Measurements from ENCODE around the gene LYRM4. TPM values are rescaled to one million over a fixed set of nuclear protein-coding genes. Genes with fewer than 3 reads are reported as not detected.

The LYRM4 gene
- polyA plus RNA-seq, 1 donor = 26.7 TPM

Other genes starting within 250 kb of the LYRM4 start
- gene PPP1R3G, start 175.6 kb downstream of the LYRM4 start, polyA plus RNA-seq = 2.4 TPM
- gene FARS2, start 563 bp upstream of the LYRM4 start, polyA plus RNA-seq = 14.3 TPM

Data from large intestine (tissue), 1 donor.